DMS114 treated with DMSO at 0.1 percent for 48 hours (cell line): ENCODE measurements around the gene COX10.
"Not testable (repeated sequence)": the region's sequence is repeated elsewhere in the genome, so short reads cannot be mapped to it uniquely, and the experiment has no call there.

Experiments
- DNase-seq: peaks from one replicate; lab custom pipeline; 2025; ENCODE audit not compliant: unreplicated experiment; lab: John Stamatoyannopoulos, UW

COX10 gene

DNA sequence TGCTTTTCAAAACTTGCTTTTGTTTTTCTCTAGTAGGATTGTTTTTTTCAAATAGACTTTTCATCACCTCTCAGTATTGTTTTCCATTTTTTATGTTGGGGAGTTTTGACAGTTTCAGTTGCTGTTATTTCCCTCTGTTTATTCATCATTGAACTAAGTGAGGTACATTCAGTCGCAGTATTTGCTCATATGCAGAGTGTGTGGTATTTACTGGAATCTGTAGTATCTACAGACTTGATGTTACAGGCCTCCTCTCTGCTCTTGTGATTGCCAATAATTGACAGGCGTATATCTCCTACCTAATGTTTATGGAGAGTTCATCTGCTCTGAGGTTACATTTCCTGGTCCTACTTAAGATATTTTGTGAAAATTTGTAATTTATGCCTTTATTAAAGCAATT, 49.6 kb downstream of the COX10 start:
- no peak for DNase-seq

DNA sequence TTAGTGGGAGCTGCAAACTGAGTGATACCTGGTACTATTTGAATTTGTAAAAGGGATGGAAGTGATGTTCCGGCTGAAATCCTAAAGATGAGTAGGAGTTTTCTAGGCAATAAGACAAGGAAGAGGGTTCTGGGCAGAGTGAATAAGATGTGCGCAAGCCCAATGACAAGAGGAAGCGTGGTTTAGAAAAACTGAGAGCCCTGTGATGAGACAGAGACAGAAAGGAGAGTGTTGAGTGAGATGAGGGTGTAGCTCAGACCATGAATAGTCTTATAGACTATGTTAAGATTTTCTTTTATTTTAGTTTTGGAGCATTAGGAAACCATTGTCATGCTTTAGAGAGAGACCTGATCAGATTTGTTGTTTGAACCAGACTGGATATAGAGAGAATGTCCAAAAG, 50.2 kb downstream of the COX10 start:
- no peak for DNase-seq

DNA sequence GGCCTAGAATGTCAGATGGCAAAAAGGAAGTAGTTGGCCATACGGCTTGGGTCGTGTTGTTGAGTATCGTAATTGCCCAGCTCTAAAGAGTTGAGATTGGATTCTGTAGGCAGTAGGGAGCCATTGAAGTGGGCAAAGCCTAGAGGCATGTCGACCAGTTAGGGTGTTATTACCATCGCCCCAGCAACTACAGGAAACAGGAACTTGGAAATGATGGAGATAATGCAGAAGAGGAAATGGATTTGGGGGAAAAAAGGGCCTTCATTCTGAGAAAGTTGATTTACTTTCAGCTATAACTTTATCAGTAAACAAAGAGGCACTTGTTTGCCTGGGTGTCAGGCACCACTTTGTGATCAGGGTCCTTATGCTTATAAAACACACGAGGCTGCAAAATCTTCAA, 52.6 kb downstream of the COX10 start:
- DNase-seq: no peak

DNA sequence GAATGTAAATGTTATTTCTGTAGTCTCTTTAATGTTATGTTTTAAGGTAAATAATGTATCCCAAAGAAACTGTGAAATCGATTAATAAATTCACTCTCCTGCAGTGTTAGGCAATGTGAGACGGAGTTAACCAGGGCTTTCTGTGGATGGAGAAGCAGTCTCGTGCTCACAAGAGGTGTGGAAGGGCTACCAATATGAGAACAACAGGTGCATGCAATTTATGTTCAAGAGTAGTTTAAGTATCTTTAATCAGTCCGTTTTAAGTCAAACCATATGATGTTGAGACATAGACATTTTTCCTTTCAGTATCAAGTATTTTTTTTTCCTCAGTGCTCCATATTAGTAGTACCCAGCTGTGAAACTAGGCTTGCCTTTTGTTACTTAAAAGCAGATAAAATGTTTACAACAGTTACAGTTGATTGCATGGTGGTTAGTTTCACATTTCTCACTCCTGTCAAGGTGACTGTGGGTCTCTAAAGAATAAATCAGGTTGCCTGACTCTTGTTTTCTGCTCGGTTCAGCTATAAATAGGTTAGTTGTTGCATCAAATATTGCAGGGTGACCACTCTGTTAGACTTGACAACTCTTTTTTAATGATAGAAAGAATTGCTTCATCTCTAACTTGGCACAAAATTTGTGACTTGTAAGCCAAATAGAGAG, 54.4 kb downstream of the COX10 start:
- DNase-seq: no peak

DNA sequence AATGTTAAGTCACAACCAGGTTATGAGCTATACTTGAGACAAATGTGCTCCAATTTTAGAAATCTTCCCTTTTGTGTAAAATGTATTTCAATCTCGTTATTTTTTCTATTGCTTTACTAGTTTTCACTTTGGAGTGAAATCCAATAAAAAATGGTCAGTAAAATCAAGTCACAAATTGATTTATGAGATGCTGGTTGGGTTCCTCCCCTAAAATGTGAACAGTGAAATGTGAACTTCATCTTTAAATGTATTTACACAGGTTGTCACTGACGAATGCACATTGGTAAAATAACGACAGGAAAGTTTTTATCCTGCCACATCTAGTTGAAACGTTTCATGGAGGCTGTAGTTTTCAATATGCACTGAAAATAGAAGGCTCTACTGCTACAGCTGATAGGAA, 55.5 kb downstream of the COX10 start:
- DNase-seq: no peak

DNA sequence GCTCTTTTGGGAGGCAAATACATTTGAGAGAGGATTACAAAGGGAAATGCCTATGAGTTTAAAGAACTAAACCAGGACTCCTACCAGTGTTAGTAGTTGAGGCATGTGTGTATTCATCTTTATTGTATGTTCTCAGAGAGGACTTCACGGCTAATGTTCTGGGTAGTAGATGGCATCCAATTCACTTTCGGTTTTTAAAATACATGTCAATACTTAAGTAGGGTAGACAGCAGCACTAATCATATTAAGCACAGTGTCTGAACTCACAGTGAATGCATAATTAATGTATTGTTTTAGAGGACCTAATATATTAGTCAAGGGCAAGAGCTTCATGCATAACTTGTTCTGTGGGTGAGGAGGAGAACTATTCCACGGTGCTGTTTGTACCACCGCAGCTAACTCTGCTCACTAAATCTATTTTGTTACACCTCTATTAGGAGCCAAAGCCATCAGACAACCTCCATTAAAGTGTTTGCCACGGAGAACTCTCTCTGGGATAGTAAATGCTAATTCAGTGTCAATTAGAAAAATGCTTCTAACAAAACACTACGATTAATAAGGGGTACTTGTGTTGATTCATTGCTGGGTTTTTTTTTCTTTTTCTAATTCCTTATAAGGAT, 56.3 kb downstream of the COX10 start:
- DNase-seq: no peak

DNA sequence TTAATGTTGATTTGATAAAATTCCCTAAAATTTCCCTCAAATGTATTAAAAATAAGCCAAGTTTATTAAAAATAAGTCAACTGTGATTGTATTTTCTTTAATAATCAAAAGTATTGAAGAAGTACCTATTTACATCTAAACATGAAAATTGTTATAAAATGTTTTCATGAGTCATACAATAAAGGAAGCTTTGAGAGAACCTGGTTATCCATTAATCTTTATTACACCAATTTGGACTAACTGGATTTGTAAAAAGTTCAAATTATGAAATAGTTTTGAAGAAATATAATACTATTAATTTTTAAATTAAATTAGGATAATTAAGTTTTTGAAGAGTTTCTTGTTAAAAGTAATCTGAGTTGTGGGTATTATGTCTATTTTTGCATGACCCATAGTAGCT, 63.8 kb downstream of the COX10 start:
- no peak for DNase-seq

DNA sequence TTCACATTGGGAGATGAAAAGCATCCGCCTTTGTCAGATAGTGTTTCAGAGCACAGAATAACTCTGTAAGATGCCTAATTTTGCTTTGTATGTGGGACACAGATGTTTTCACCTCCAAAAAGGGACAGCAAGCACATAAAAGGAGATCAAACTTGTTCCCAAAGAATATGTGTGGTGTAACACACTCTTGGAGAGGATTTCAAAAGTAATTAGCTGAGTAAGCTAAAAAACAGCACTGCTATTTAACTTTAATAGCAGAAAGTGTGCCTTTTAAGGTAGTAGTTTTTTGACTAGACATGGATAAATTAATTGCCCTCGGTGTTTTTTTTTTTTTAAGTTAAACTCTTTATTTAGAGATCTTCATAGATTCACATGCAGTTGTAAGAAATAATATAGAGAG, 65.2 kb downstream of the COX10 start:
- DNase-seq: no peak

DNA sequence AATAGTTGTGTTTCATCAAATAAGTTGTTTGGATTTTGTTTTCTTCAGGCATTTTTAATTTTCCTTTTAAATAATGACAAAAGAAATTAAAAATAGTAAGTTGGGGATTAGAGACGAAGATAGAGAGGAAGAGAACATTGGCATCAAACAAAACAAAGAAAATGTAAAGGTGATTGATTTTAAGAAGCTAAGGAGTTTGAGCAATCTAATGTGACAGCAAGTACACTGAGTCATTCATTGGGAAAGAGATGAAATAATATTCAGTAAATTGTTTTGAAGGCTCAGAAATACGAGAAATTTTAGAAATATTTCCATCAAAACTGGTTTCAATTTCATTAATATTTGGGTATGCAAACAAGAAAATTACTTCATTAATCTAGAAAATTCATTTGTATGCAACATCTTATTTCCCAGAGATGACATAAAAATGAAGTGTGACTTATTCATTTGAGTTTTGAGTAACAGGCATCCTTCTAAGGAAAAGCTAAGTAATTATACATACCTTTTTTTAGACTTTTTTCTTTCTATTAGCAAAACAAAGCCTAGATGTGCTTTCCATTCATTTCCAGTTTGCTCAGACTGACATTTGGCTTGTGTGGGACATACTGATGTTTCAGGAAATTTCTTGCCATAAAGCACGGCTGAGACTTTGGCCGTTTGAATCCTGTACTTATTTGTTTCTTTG, 66.7 kb downstream of the COX10 start:
- no peak for DNase-seq

DNA sequence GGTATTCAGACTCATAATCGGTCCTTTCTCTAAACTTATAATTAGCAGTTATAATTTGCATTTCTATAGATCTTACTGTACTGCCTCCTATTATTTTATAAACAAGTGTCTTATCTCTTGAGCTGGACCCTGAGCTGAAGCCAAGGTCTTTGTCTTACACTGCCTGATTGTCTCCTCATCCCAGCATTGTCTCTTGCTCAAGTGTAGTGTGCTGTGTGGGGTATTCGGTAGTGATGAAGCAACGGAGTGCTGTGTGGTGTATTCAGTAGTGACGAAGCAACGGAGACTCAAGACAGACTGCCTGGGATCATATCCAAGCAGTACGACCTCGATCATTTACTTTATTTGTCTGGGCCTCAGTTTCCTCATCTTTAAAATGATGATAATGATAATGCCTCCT, 69.3 kb downstream of the COX10 start:
- no peak for DNase-seq

DNA sequence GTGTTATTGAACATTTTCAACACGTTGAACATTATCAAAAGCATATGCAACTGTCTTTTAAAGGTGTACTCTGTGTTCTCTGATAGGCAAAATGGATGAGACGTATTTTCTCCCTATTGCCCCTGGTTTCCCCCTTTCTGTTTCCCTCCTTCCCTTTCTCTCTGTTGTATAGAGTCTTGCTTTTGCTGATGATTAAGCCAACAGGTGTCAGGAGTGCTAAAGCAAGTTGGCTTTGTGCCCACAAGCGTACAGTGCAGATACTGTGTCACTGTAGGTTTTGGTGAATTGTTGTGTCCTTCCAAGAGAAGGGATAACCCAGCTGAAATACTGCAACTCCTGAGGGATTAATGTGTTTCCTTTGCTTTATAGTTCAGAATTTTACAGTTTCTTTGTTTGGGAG, 74.4 kb downstream of the COX10 start:
- DNase-seq: no peak

DNA sequence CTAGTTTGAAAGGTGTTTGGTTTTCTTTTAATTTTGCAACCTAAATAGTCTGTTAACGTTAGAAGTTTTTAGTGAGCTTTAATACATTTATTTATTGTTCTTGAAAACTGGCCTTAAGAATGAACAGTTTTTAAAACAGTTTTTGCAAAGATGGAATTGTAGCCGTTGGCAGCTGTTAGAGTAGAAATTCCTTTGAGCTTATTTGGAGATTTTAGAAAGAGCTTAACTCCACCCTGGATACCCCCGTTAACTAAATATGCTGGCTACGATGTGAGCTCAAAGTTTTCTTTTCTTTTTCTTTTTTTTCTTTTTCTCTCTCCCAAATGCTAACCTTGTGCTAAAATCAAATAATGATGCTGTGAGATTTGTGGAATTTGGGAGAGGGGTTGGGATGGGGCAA, 75.2 kb downstream of the COX10 start:
- DNase-seq: no peak

DNA sequence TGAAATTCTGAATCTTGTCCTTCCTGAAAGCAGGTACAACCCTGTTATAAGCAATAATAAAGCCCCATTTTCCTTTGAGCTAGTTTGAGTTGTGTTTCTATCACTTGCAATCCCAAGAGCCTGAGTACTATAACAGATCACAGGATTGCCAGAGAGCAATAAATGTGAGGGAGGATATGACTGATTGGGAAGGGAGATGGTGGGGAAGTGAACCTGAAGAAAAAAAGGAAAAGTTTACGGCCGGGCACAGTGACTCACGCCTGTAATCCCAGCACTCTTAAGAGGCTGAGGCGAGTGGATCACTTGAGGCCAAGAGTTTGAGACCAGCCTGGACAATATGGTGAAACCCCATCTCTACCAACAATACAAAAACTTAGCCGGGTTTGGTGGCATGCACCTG, 80.4 kb downstream of the COX10 start:
- no peak for DNase-seq

DNA sequence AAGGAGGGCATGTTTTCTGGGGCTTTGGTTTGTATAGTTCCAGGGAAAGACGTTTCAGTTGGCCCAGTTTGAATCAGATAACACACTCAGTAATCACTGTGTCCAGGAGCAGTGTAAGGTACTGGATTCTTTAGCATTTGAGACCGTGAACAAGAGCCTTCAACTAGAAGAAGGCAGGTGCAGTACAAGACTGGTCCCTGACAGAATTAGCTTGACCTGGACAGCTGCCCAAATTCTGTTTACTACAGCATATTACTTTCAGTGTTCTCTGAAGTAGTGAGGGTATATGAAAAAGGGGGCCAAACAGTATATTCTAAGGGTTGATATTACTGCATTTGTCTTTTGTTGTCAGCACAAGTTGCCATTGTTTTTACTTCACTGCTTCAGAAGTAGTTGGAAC, 81.3 kb downstream of the COX10 start:
- DNase-seq: no peak

DNA sequence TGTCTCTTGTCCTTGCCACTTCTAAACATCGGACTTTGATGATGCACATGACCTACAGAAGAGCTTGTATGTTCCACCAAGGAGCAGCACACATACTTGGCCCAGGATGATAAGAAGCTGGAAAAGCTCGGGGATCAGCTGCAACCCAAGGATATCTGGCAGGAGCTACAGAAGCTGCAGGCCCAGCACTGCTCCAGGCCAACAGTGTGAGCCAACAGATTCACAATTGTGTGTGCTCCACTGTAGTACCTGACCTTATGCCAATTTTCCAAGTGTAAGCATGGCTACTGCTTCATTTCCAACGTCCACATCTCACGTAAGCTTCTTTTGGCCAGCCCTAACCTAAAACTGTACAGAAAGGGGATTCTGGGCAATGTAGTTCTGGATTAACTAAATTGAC, 83.4 kb downstream of the COX10 start:
- no peak for DNase-seq

DNA sequence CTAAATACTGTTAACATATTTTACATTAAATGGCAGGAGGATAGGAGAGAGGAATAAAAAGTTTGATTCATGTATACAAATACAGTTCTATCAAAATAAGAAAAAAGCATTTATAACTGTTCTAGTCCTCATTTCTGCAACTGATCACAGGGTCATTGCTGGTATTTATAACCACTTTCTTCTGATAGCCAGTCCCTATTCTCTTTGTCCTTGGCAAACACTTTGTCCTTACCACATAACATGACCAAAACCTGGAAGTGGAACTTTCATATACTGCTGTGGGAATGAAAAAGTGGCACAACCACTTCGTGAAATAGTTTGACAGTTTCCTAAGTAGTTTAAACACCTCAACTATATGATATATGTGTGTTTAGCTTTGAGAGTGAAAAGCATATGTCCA, 84.1 kb downstream of the COX10 start:
- DNase-seq: no peak

DNA sequence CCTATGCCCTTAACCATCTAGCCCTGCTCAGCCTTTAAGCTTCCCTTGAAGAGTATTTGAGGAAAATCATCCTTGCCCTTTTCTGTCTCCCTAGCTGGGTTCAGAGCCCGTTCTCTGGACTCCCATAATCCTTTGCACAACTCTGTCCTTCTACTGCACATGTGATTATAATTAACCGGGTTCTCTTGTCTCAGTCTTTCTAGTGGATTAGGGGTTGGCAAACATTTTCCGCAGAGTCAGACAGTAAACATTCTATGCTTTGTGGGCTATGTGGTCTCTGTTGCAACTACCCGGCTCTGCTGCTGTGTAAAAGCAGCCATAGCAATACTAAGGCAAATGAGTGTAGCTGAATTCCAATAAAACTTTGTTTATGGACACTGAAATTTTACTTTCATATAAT, 87.4 kb downstream of the COX10 start:
- DNase-seq: no peak

DNA sequence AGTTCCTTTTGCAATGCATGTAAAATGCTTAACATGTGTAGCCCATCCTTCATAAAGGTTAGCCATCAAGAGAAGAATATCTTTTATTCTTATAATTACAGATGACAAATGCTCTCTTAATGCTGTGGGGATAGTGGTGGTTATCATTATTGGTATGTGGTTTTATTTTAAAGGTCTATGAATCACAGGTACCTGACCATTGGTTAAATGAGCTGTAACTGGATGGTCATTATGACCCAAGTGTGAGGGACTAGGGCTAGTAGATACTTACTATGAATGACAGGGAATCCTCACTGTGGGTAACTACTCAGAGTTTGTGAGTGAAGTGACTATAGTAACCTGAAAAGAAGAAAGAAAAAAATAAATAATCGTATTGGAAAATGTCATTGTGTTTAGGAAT, 88.5 kb downstream of the COX10 start:
- DNase-seq: no peak

DNA sequence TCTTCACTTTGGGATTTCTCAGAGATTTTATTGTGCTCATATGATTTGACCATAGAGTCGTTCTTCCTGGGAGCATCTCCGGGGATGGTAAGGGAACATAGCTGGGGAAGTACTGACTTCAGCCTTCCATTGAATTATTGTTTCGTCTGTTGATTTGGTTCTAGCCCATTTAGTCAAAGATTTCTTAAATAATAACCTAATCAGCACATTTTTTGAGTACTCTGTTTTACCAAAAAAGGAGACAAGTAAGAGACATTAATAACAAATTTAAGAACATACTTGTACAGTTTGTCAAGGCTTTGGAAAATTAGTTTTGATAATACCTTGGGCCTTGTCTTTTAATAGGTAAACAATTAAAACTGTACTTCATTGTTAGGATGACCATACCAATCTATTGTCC, 89.4 kb downstream of the COX10 start:
- no peak for DNase-seq

DNA sequence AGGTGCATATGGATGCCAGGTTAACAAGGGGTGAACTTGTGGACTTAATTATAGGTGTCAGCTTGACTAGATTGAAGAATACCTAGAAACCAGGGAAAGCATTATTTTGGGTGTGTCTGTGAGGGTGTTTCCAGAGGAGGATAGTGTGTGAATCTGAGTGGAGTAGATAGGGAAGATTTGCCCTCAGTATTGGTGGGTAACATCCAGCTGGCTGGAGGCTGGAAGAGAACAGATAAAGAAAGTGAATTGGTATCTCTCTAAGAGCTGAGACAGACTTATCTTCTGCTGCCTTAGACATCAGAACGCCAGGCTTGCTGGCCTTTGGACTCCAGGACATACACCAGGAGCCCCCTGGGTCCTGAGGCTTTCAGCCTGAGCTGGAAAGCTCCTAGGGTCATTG, 92.1 kb downstream of the COX10 start:
- DNase-seq: no peak

DNA sequence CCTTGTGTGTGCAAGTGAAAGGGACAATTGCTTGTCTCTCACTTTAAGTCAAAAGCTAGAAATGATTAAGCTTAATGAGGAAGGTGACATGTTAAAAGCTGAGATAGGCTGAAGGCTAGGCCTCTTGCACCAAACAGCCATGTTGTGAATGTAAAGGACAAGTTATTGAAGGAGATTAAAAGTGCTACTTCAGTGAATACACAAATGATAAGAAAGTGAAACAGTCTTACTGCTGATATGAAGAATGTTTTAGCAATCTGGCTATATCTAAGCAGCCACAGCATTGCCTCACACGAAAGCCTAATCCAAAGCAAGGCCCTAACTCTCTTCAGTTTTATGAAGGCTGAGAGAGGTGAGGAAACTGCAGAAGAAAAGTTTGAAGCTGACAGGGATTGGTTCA, 96.3 kb downstream of the COX10 start:
- no peak for DNase-seq

DNA sequence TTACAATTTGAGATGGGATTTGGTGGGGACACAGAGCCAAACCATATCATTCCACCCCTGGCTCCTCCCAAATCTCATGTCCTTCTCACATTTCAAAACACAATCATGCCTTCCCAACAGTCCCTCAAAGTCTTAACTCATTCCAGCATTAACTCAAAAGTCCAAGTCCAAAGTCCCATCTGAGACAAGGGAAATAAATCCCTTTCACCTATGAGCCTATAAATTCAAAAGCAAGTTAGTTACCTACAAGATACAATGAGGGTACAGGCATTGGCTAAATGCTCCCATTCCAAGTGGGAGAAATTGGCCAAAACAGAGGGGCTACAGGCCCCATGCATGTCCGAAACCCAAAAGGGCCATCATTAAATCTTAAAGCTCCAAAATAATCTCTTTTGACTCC, 98.5 kb downstream of the COX10 start:
- not testable (repeated sequence) for DNase-seq

DNA sequence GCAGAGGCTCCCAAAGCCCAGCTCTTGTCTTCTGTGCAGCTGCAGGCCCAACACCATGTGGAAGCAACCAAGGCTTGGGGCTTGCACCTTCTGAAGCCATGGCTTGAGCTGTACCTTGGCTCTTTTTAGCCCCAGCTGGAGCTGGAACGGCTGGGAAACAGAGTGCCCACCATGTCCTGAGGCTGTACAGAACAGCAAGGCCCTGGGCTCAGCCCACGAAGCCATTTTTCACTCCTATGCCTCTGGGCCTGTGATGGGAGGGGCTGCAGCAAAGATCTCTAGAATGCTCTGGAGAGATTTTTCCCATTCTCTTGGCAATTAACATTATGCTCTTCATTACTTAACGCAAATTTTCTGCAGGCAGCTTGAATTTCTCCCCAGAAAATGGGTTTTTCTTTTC, 99.3 kb downstream of the COX10 start:
- no peak for DNase-seq
